Left colon (tissue), 2 donors: ENCODE results near the gene KCTD17. TPM values are rescaled to one million over a fixed set of nuclear protein-coding genes. Genes with fewer than 3 reads are reported as not detected.

ENCODE experiments used
- ATAC-seq: fragments of 200-7000 bp; cut with Tn5 transposase; one replicate; pipeline ENCODE4 v1.9.1; 2020; ENCODE audit warnings: mild to moderate bottlenecking, moderate library complexity
- DNase-seq, 2 donors: peaks; one replicate each; pipeline ENCODE4 v3.0.0-alpha.2; 2020
- intact Hi-C, 2 donors: fragments of 100-400 bp; cut with DNase I in 1 of 2; cut with micrococcal nuclease in 1 of 2; formaldehyde crosslinking; loops; one replicate each; pipeline versions ENCODE4 v1.11.2 to v1.14.0; 2022; cut with DNase I, micrococcal nuclease
- total RNA-seq, 2 donors: library from RNA; stranded (reverse); fragmentation: NEBNext Ultra II Directional; extraction: Animal tissue kit (Norgen Biotek cat#: 25700); gene quantifications; one replicate each; pipeline ENCODE4 v1.2.1, GENCODE V29; 2021
- donor health status: DM: no; HTN: no; CAD: no.
- donor health status: DM: yes; HTN: yes; CAD: no.

Gene KCTD17
- total RNA-seq, 2 donors from 2014 or later, result 33.2 to 41.1 TPM

- DNase-seq (no peak), ATAC-seq (peak; percentile 22)
Observed at GRCh38 chr22:37109242-37109917, 57.8 kb downstream of the KCTD17 start, which contains the start of gene TMPRSS6. Gene TMPRSS6 (minus strand): TSS chr22:37109713. CDS start chr22:37103417, 6,296 bp downstream.

GRCh38 chr22:37111156-37111717 is 59.7 kb downstream of the KCTD17 start:
- DNase-seq, result no peak
- intact Hi-C loops, result no loop called here
- no peak for ATAC-seq

More at GRCh38 chr22:37109242-37109917, 57.8 kb downstream of the KCTD17 start, which contains the start of gene TMPRSS6:
- intact Hi-C loops, result no loop called here

GRCh38 chr22:37112084-37112728 is 60.7 kb downstream of the KCTD17 start:
- intact Hi-C loops, result no loop called here
- ATAC-seq (no peak), DNase-seq (no peak)

Other genes starting within 250 kb of the KCTD17 start
- gene PVALB, start 234.7 kb upstream of the KCTD17 start, total RNA-seq, result not detected
- gene NCF4, start 190.7 kb upstream of the KCTD17 start, total RNA-seq, result 10 to 100 TPM in 1 of 2 donors, 1 to 10 TPM in 1; 6.3 to 11.2 TPM
- 1 to 10 TPM; 2.9 to 5.6 TPM for gene CSF2RB, start 138.1 kb upstream of the KCTD17 start, total RNA-seq
- gene TST, start 32.3 kb upstream of the KCTD17 start, total RNA-seq, result 100 to 1,000 TPM; 507 to 576 TPM
- gene MPST, start 32.0 kb upstream of the KCTD17 start, total RNA-seq, result 100 to 1,000 TPM; 221 to 250 TPM
- gene TMPRSS6, start 58.0 kb downstream of the KCTD17 start, total RNA-seq, result 1 to 10 TPM in 1 of 2 donors, under 1 TPM in 1; 0.56 to 3.1 TPM
- gene IL2RB, start 98.2 kb downstream of the KCTD17 start, total RNA-seq, result 1 to 10 TPM; 2.9 to 7.0 TPM
- gene C1QTNF6, start 136.5 kb downstream of the KCTD17 start, total RNA-seq, result 10 to 100 TPM in 1 of 2 donors, 1 to 10 TPM in 1; 9.9 to 14.2 TPM
- gene SSTR3, start 160.7 kb downstream of the KCTD17 start, total RNA-seq, result under 1 TPM in 1 of 2 donors, not detected in 1; 0.17 TPM
- 10 to 100 TPM; 20.9 to 22.6 TPM for gene RAC2, start 192.5 kb downstream of the KCTD17 start, total RNA-seq
- 10 to 100 TPM in 1 of 2 donors, 1 to 10 TPM in 1; 2.6 to 10.4 TPM for gene CYTH4, start 230.8 kb downstream of the KCTD17 start, total RNA-seq